SK-N-MC (cell line): ENCODE measurements around the gene RNF227.

Experiments
- EZH2 ChIP-seq: fragments of 200-600 bp; sonication (generic); IDR thresholded peaks from one replicate; pipeline ENCODE4 v1.6.1; 2017; ENCODE audit warnings: antibody characterized with exemption
- FOXP2 ChIP-seq: optimal IDR thresholded peaks from 2 replicates; pipeline ENCODE3; 2011; ENCODE audit warnings: mild to moderate bottlenecking, moderate library complexity; ENCODE audit not compliant: insufficient read depth; ENCODE audit errors: extremely low read length, control extremely low read depth
- POLR2AphosphoS5 ChIP-seq: IDR thresholded peaks from 2 replicates; pipeline ENCODE4 v1.6.1; 2012; ENCODE audit warnings: mild to moderate bottlenecking, low read depth, low read length, borderline replicate concordance

DNA sequence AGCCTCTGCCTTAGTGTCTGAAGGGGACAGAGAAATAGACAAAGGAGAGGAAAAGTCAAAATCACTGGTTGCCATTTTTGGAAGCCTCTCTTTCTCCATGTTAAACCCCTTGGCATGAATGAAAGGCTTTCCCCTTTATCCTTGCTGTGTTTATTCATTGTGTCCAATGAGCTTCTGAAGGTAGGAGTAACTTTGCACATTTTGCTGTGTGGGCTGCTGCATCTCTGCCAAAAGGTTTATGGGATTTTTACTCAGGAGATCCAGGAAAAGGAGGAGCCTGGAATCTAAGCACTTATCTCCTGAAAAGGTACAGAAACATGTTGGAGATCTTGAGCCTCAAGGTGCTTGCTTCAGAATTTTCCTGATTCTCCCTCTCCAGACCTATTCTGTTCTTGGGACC, 19.8 kb upstream of the RNF227 start:
- TF ChIP-seq EZH2 (no peak), POLR2AphosphoS5 (no peak), FOXP2 (no peak)
